Occipital lobe (tissue), 2 donors: Measurements from ENCODE around the gene HAS3. TPM values are rescaled to one million over a fixed set of nuclear protein-coding genes. Genes with fewer than 3 reads are reported as not detected.
"Not testable (repeated sequence)": the region's sequence is repeated elsewhere in the genome, so short reads cannot be mapped to it uniquely, and the experiment has no call there.

Experiments
- DNase-seq: peaks from one replicate; lab custom pipeline; 2025; lab: John Stamatoyannopoulos, UW
- total RNA-seq: library from RNA; depleted of rRNA; stranded (reverse); fragments of >200 nt; gene quantifications from one replicate; pipeline ENCODE4 v1.2.3, GENCODE V29; 2014

Gene HAS3
- total RNA-seq, 1 donor from 2014 or later = 6.6 TPM

- DNase-seq = no peak
Measured at GRCh38 chr16:69115837-69116236, 10.4 kb downstream of the HAS3 start.

GRCh38 chr16:69116256-69116875 lies 10.9 kb downstream of the HAS3 start:
- DNase-seq = no peak

- DNase-seq = no peak
Measured at GRCh38 chr16:69116906-69117305, 11.5 kb downstream of the HAS3 start.

GRCh38 chr16:69118468-69118867 lies 13.0 kb downstream of the HAS3 start:
- no peak for DNase-seq

- DNase-seq = no peak
Measured at GRCh38 chr16:69118994-69119393, 13.5 kb downstream of the HAS3 start.

GRCh38 chr16:69119536-69119935 lies 14.1 kb downstream of the HAS3 start:
- DNase-seq = no peak

- no peak for DNase-seq
Measured at GRCh38 chr16:69120096-69120664, 14.7 kb downstream of the HAS3 start.

GRCh38 chr16:69123910-69124309 lies 18.5 kb downstream of the HAS3 start:
- peak; percentile 15 for DNase-seq

- not testable (repeated sequence) for DNase-seq
Measured at GRCh38 chr16:69124406-69124805, 19.0 kb downstream of the HAS3 start.

- not testable (repeated sequence) for DNase-seq
Measured at GRCh38 chr16:69124961-69125360, 19.5 kb downstream of the HAS3 start.

GRCh38 chr16:69126221-69126620 lies 20.8 kb downstream of the HAS3 start:
- no peak for DNase-seq

GRCh38 chr16:69126801-69127200 lies 21.3 kb downstream of the HAS3 start:
- not testable (repeated sequence) for DNase-seq

GRCh38 chr16:69127966-69128510 lies 22.6 kb downstream of the HAS3 start:
- DNase-seq = no peak

GRCh38 chr16:69130461-69130860 lies 25.0 kb downstream of the HAS3 start:
- no peak for DNase-seq

GRCh38 chr16:69131167-69131838 lies 25.9 kb downstream of the HAS3 start:
- no peak for DNase-seq

- DNase-seq = peak; percentile 62
Measured at GRCh38 chr16:69131839-69132423, 26.5 kb downstream of the HAS3 start.

- peak; percentile 67 for DNase-seq
Measured at GRCh38 chr16:69132424-69133252, 27.2 kb downstream of the HAS3 start, which contains the start of the genes CHTF8 and UTP4. Gene CHTF8, minus strand, starts transcription at chr16:69132588. Its CDS starts 11,130 bp downstream, at chr16:69121458. Gene UTP4, plus strand, starts transcription at chr16:69132649. Its CDS starts 811 bp downstream, at chr16:69133460.

GRCh38 chr16:69133373-69133954 lies 28.0 kb downstream of the HAS3 start:
- DNase-seq = no peak

- no peak for DNase-seq
Measured at GRCh38 chr16:69138608-69139007, 33.2 kb downstream of the HAS3 start.

GRCh38 chr16:69139464-69139863 lies 34.0 kb downstream of the HAS3 start:
- not testable (repeated sequence) for DNase-seq

GRCh38 chr16:69141014-69141413 lies 35.6 kb downstream of the HAS3 start:
- no peak for DNase-seq
